Measurements from ENCODE around the gene SOX30. TPM values are rescaled to one million over a fixed set of nuclear protein-coding genes. Genes with fewer than 3 reads are reported as not detected.

SOX30 gene
- total and polyA plus RNA-seq, 2 of the 13 experiments (the other 11 are each of a cell fraction or from before 2014, with no cell fraction given): 0.05 TPM; not detected in 1

GRCh38 chr5:157602505-157602904 is 49.7 kb downstream of the SOX30 start:
- H3K36me3 ChIP-seq (replicated peaks in 1 of 2; ENCODE audit: control insufficient read depth in 1 of 2, insufficient read depth in 2 of 2, low read length in 2 of 2): no peaks in the 10 kb centered on the region
- CTCF ChIA-PET (ENCODE audit: low intra/inter-chr PET ratio, low total read pairs): no interaction called here
- in situ Hi-C loops (cut with HindIII; ENCODE audit: extremely low pct_ligation_motif_present, low pct_unique_long_range_greater_than_20kb): no loop called here
- FAIRE-seq (no peak), ATAC-seq (no peak), DNase-seq (ENCODE audit: low spot score) (no peak)
- TF ChIP-seq ASH2L (IDR thresholded peaks at IDR 0.05; ENCODE audit: insufficient read length, low read depth, low read length) (no peak), ZNF768 (CRISPR knock-in tag; IDR thresholded peaks at IDR 0.05) (no peak), TBX3 (IDR thresholded peaks at IDR 0.05; ENCODE audit: borderline replicate concordance) (no peak), ZNF629 (CRISPR knock-in tag; conservative IDR thresholded peaks at IDR 0.05) (no peak)
- H3K4me2 ChIP-seq (ENCODE audit: low read depth, low read length): no peak overlapping the region
- H3K4me1 ChIP-seq (ENCODE audit: insufficient read depth, low read length): no peaks in the 10 kb centered on the region
- no peaks in the 10 kb centered on the region for H3K79me2 ChIP-seq (ENCODE audit: insufficient read depth, low read length)
- no peak overlapping the region for H3K9ac ChIP-seq (ENCODE audit: insufficient read depth, low read depth, low read length)
- no peaks in the 10 kb centered on the region for H3K9me3 ChIP-seq (ENCODE audit: low read length)
- no peaks in the 10 kb centered on the region for H4K20me1 ChIP-seq (ENCODE audit: insufficient read depth, low read length)
- H3K4me3 ChIP-seq (replicated peaks in 1 of 3; ENCODE audit: insufficient read depth in 1 of 3, low read depth in 2 of 3, low read length in 3 of 3): no peak overlapping the region
- H3K27me3 ChIP-seq (ENCODE audit: control insufficient read depth in 1 of 2, insufficient read depth in 2 of 2, low read length in 2 of 2): no peaks in the 10 kb centered on the region; a peak in 1 of 5 replicates
- no TSS peak for BruUV-seq (replicated peaks)
- H3K27ac ChIP-seq (ENCODE audit: extremely low read length, insufficient read depth, low read length): no peak overlapping the region
- POLR2A ChIA-PET: no interaction called here
- intact Hi-C loops (cut with micrococcal nuclease; ENCODE audit: unreplicated experiment): no loop called here
- WGBS (ENCODE audit: low lambda C conversion rate): 47% methylated on average over 4 of the region's 4 CpGs
- H2AFZ ChIP-seq (ENCODE audit: low read length): no peak overlapping the region

- Histone ChIP-seq H3K4me2 (ENCODE audit: low read depth, low read length) (no peak overlapping the region), H3K4me3 (replicated peaks in 1 of 3; ENCODE audit: insufficient read depth in 1 of 3, low read depth in 2 of 3, low read length in 3 of 3) (no peak overlapping the region), H3K36me3 (replicated peaks in 1 of 2; ENCODE audit: control insufficient read depth in 1 of 2, insufficient read depth in 2 of 2, low read length in 2 of 2) (no peaks in the 10 kb centered on the region), H3K4me1 (ENCODE audit: insufficient read depth, low read length) (no peaks in the 10 kb centered on the region), H3K27ac (ENCODE audit: extremely low read length, insufficient read depth, low read length) (no peak overlapping the region), H3K9me3 (ENCODE audit: low read length) (no peaks in the 10 kb centered on the region), H4K20me1 (ENCODE audit: insufficient read depth, low read length) (no peaks in the 10 kb centered on the region), H3K79me2 (ENCODE audit: insufficient read depth, low read length) (no peaks in the 10 kb centered on the region), H3K9ac (ENCODE audit: insufficient read depth, low read depth, low read length) (no peak overlapping the region), H3K27me3 (ENCODE audit: control insufficient read depth in 1 of 2, insufficient read depth in 2 of 2, low read length in 2 of 2) (peaks cover 0 to 3% of the 10 kb centered on the region in 2 experiments; a peak in 1 of 5 replicates), H2AFZ (ENCODE audit: low read length) (no peak overlapping the region)
- intact Hi-C loops (cut with micrococcal nuclease; ENCODE audit: unreplicated experiment): no loop called here
- 50% methylated on average over 1 of the region's 1 CpG for WGBS (ENCODE audit: low lambda C conversion rate)
- no peak for ATAC-seq
- POLR2A ChIA-PET: no interaction called here
- FAIRE-seq: no peak
- no peak for DNase-seq (ENCODE audit: low spot score)
- TF ChIP-seq ZNF275 (CRISPR knock-in tag; IDR thresholded peaks at IDR 0.05; ENCODE audit: borderline replicate concordance) (no peak), ZNF598 (CRISPR knock-in tag; IDR thresholded peaks at IDR 0.05; ENCODE audit: borderline replicate concordance) (no peak), ZNF580 (CRISPR knock-in tag; IDR thresholded peaks at IDR 0.05; ENCODE audit: borderline replicate concordance, low read depth) (no peak), ZC3H13 (CRISPR knock-in tag; IDR thresholded peaks at IDR 0.05) (no peak), POGZ (CRISPR knock-in tag; IDR thresholded peaks at IDR 0.05) (no peak), ZNF768 (CRISPR knock-in tag; IDR thresholded peaks at IDR 0.05) (no peak)
- in situ Hi-C loops (cut with HindIII; ENCODE audit: extremely low pct_ligation_motif_present, low pct_unique_long_range_greater_than_20kb): no loop called here
- CTCF ChIA-PET (ENCODE audit: low intra/inter-chr PET ratio, low total read pairs): no interaction called here
- BruUV-seq (replicated peaks): no TSS peak
Measured at GRCh38 chr5:157600252-157600651, 52.0 kb downstream of the SOX30 start.

Measured in HepG2 (cell line).